ENCODE measurements around the gene NFASC. TPM values are rescaled to one million over a fixed set of nuclear protein-coding genes. Genes with fewer than 3 reads are reported as not detected.

Gene NFASC
- total and polyA plus RNA-seq, 9 of the 15 experiments (the other 6 are each of a cell fraction or from before 2014, with no cell fraction given), result 0.03 to 0.16 (median 0.06) TPM; not detected in 6

DNA sequence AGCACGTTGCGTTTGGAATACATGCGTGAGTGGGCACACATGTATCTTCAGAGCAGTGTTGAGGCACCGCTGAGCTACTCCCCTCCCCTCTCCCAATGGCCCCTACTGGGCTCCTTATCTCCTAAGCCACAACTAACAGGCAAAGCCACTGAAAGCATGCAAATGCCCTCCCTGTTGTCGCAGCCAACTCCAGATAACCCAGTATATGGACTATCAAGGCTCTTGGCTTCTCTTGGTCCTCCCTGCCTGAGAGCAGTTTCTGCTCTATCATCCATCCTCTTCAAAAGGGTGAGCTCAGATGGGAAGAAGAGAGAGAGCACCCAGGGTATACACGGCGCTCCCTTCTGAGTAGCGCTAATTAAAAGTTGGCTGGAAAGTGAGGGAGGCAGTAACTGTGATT is 113.8 kb downstream of the NFASC start (continued):
- TF ChIP-seq, protein P1, sequence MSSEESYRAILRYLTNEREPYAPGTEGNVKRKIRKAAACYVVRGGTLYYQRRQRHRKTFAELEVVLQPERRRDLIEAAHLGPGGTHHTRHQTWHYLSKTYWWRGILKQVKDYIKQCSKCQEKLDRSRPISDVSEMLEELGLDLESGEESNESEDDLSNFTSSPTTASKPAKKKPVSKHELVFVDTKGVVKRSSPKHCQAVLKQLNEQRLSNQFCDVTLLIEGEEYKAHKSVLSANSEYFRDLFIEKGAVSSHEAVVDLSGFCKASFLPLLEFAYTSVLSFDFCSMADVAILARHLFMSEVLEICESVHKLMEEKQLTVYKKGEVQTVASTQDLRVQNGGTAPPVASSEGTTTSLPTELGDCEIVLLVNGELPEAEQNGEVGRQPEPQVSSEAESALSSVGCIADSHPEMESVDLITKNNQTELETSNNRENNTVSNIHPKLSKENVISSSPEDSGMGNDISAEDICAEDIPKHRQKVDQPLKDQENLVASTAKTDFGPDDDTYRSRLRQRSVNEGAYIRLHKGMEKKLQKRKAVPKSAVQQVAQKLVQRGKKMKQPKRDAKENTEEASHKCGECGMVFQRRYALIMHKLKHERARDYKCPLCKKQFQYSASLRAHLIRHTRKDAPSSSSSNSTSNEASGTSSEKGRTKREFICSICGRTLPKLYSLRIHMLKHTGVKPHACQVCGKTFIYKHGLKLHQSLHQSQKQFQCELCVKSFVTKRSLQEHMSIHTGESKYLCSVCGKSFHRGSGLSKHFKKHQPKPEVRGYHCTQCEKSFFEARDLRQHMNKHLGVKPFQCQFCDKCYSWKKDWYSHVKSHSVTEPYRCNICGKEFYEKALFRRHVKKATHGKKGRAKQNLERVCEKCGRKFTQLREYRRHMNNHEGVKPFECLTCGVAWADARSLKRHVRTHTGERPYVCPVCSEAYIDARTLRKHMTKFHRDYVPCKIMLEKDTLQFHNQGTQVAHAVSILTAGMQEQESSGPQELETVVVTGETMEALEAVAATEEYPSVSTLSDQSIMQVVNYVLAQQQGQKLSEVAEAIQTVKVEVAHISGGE (CRISPR knock-in tag; IDR thresholded peaks at IDR 0.05), result peak in 1 of 3 experiments; percentile 74; a peak in 2 of 6 replicates
- no peak for TF ChIP-seq PYGO2 (tag; IDR thresholded peaks at IDR 0.05)
- TF ChIP-seq KLF16 (IDR thresholded peaks at IDR 0.05), result peak; percentile 73
- TF ChIP-seq, protein P2, sequence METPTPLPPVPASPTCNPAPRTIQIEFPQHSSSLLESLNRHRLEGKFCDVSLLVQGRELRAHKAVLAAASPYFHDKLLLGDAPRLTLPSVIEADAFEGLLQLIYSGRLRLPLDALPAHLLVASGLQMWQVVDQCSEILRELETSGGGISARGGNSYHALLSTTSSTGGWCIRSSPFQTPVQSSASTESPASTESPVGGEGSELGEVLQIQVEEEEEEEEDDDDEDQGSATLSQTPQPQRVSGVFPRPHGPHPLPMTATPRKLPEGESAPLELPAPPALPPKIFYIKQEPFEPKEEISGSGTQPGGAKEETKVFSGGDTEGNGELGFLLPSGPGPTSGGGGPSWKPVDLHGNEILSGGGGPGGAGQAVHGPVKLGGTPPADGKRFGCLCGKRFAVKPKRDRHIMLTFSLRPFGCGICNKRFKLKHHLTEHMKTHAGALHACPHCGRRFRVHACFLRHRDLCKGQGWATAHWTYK (CRISPR knock-in tag; IDR thresholded peaks at IDR 0.05), result 0 out of 2 replicates have a peak, but pooled peaks have one; percentile 45
- TF ChIP-seq ZNF133 (CRISPR knock-in tag; IDR thresholded peaks at IDR 0.05), result no peak
- no peak for TF ChIP-seq DDX20 (tag; IDR thresholded peaks at IDR 0.05; ENCODE audit: low read depth)
- no peak for TF ChIP-seq RBM14 (IDR thresholded peaks at IDR 0.05; ENCODE audit: borderline replicate concordance, insufficient read depth, low read depth, low read length)
- TF ChIP-seq STAT5A (IDR thresholded peaks at IDR 0.05; ENCODE audit: borderline replicate concordance, low read length), result peak; percentile 44; the same call in 1 of the 2 replicates
- 0 out of 2 replicates have a peak, but pooled peaks have one; percentile 35 for TF ChIP-seq ZNF197 (CRISPR knock-in tag; IDR thresholded peaks at IDR 0.05; ENCODE audit: low read depth)
- no peak for TF ChIP-seq ZBED1 (IDR thresholded peaks at IDR 0.05)
- no peak for TF ChIP-seq MEF2D (tag; conservative IDR thresholded peaks at IDR 0.05; ENCODE audit: low read depth)
- TF ChIP-seq, protein P3, sequence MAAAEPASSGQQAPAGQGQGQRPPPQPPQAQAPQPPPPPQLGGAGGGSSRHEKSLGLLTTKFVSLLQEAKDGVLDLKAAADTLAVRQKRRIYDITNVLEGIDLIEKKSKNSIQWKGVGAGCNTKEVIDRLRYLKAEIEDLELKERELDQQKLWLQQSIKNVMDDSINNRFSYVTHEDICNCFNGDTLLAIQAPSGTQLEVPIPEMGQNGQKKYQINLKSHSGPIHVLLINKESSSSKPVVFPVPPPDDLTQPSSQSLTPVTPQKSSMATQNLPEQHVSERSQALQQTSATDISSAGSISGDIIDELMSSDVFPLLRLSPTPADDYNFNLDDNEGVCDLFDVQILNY (CRISPR knock-in tag; IDR thresholded peaks at IDR 0.05), result no peak
- no peak for TF ChIP-seq ADNP (tag; IDR thresholded peaks at IDR 0.05)
- no peak for TF ChIP-seq SMARCA5 (IDR thresholded peaks at IDR 0.05)
- 0 out of 2 replicates have a peak, but pooled peaks have one; percentile 23 for TF ChIP-seq JUND (IDR thresholded peaks at IDR 0.05; ENCODE audit: borderline replicate concordance, low read depth, low read length)
- TF ChIP-seq JUND (tag; IDR thresholded peaks at IDR 0.05; ENCODE audit: borderline replicate concordance, low read depth, low read length), result no peak
- no peak for TF ChIP-seq CBX3 (IDR thresholded peaks at IDR 0.05; ENCODE audit: borderline replicate concordance in 1 of 2, low read length in 2 of 2)
- TF ChIP-seq, protein P4, sequence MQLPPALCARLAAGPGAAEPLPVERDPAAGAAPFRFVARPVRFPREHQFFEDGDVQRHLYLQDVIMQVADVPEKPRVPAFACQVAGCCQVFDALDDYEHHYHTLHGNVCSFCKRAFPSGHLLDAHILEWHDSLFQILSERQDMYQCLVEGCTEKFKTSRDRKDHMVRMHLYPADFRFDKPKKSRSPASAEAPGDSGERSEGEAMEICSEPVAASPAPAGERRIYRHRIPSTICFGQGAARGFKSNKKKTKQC (CRISPR knock-in tag; IDR thresholded peaks at IDR 0.05), result no peak
- peak; percentile 56 for TF ChIP-seq RNF2 (IDR thresholded peaks at IDR 0.05)
- TF ChIP-seq SMARCA4 (IDR thresholded peaks at IDR 0.05), result peak; percentile 52; the same call in 1 of the 2 replicates
- no peak for TF ChIP-seq HDAC8 (tag; IDR thresholded peaks at IDR 0.05)
- no peak for TF ChIP-seq ZNF347 (CRISPR knock-in tag; IDR thresholded peaks at IDR 0.05; ENCODE audit: low read depth)
- TF ChIP-seq FOXJ3 (CRISPR knock-in tag; IDR thresholded peaks at IDR 0.05), result no peak
- no peak for TF ChIP-seq PTTG1 (tag; IDR thresholded peaks at IDR 0.05; ENCODE audit: low read depth)

Data from K562 (cell line).